Stimulated activated CD8-positive, alpha-beta memory T cell treated with anti-CD3 and anti-CD28 coated beads, Interleukin-12 subunit alpha, Interleukin-12 subunit beta, amount 100 ng/mL, for 1 hour (primary cell): ENCODE measurements around the gene TMEM81.

Experiments used
- DNase-seq: peaks from one replicate; pipeline ENCODE4 v3.0.0-alpha.2; 2020; ENCODE audit warnings: low read depth

Gene TMEM81

GRCh38 chr1:205076245-205076761 is 8.0 kb downstream of the TMEM81 start:
- no peak for DNase-seq

GRCh38 chr1:205075642-205076155 is 8.6 kb downstream of the TMEM81 start:
- no peak for DNase-seq

- DNase-seq, result no peak
These were observed 9.7 kb downstream of the TMEM81 start for GRCh38 chr1:205074513-205074912.

- no peak for DNase-seq
These were observed 10.2 kb downstream of the TMEM81 start for GRCh38 chr1:205074084-205074483.

- no peak for DNase-seq
These were observed 10.7 kb downstream of the TMEM81 start for GRCh38 chr1:205073511-205073910.

GRCh38 chr1:205072881-205073280 is 11.4 kb downstream of the TMEM81 start:
- no peak for DNase-seq

GRCh38 chr1:205072286-205072685 is 12.0 kb downstream of the TMEM81 start:
- DNase-seq, result no peak

GRCh38 chr1:205071801-205072200 is 12.5 kb downstream of the TMEM81 start:
- no peak for DNase-seq

- DNase-seq, result no peak
These were observed 13.2 kb downstream of the TMEM81 start for GRCh38 chr1:205071028-205071409.

- no peak for DNase-seq
These were observed 14.7 kb downstream of the TMEM81 start for GRCh38 chr1:205069371-205070125.

GRCh38 chr1:205068457-205069040 is 15.7 kb downstream of the TMEM81 start:
- no peak for DNase-seq

GRCh38 chr1:205068001-205068400 is 16.3 kb downstream of the TMEM81 start:
- DNase-seq, result no peak

- no peak for DNase-seq
These were observed 17.2 kb downstream of the TMEM81 start for GRCh38 chr1:205067031-205067430.

- no peak for DNase-seq
These were observed 18.0 kb downstream of the TMEM81 start for GRCh38 chr1:205066141-205066818.

GRCh38 chr1:205065666-205066065 is 18.6 kb downstream of the TMEM81 start:
- DNase-seq, result no peak

- no peak for DNase-seq
These were observed 19.4 kb downstream of the TMEM81 start for GRCh38 chr1:205064741-205065316.

GRCh38 chr1:205064301-205064700 is 20.0 kb downstream of the TMEM81 start:
- DNase-seq, result no peak

- no peak for DNase-seq
These were observed 21.4 kb downstream of the TMEM81 start for GRCh38 chr1:205062895-205063294.

- no peak for DNase-seq
These were observed 21.9 kb downstream of the TMEM81 start for GRCh38 chr1:205062319-205062718.

- DNase-seq, result peak; percentile 38
These were observed 22.6 kb downstream of the TMEM81 start for GRCh38 chr1:205061665-205062069.

- no peak for DNase-seq
These were observed 23.0 kb downstream of the TMEM81 start for GRCh38 chr1:205061227-205061626.

GRCh38 chr1:205060746-205061145 is 23.5 kb downstream of the TMEM81 start:
- DNase-seq, result no peak
